IPS-15b (cell line): ENCODE measurements around the gene NEFH.
A peak's percentile ranks its signal among the peaks of the same experiment; 100 is the strongest.
"Not testable (repeated sequence)": the region's sequence is repeated elsewhere in the genome, so short reads cannot be mapped to it uniquely, and the experiment has no call there.

Experiments used
- H3K27me3 ChIP-seq: one replicate; pipeline ENCODE4 v1.6.1; 2013; ENCODE audit warnings: low read length; ENCODE audit not compliant: control insufficient read depth, insufficient read depth
- H3K36me3 ChIP-seq: one replicate; pipeline ENCODE4 v1.6.1; 2013; ENCODE audit warnings: low read length; ENCODE audit not compliant: control insufficient read depth, insufficient read depth
- H3K4me1 ChIP-seq: one replicate; pipeline ENCODE4 v1.6.1; 2013; ENCODE audit warnings: mild to moderate bottlenecking, low read length; ENCODE audit not compliant: control insufficient read depth, insufficient read depth
- H3K4me3 ChIP-seq: one replicate; pipeline ENCODE4 v1.5.1; 2013; ENCODE audit warnings: low read depth, low read length
- H3K9ac ChIP-seq: one replicate; pipeline ENCODE4 v1.6.1; 2013; ENCODE audit warnings: low read depth, mild to moderate bottlenecking, low read length
- H3K9me3 ChIP-seq: one replicate; pipeline ENCODE4 v1.6.1; 2013; ENCODE audit warnings: mild to moderate bottlenecking, low read length; ENCODE audit not compliant: control insufficient read depth, insufficient read depth

Gene NEFH, protein sequence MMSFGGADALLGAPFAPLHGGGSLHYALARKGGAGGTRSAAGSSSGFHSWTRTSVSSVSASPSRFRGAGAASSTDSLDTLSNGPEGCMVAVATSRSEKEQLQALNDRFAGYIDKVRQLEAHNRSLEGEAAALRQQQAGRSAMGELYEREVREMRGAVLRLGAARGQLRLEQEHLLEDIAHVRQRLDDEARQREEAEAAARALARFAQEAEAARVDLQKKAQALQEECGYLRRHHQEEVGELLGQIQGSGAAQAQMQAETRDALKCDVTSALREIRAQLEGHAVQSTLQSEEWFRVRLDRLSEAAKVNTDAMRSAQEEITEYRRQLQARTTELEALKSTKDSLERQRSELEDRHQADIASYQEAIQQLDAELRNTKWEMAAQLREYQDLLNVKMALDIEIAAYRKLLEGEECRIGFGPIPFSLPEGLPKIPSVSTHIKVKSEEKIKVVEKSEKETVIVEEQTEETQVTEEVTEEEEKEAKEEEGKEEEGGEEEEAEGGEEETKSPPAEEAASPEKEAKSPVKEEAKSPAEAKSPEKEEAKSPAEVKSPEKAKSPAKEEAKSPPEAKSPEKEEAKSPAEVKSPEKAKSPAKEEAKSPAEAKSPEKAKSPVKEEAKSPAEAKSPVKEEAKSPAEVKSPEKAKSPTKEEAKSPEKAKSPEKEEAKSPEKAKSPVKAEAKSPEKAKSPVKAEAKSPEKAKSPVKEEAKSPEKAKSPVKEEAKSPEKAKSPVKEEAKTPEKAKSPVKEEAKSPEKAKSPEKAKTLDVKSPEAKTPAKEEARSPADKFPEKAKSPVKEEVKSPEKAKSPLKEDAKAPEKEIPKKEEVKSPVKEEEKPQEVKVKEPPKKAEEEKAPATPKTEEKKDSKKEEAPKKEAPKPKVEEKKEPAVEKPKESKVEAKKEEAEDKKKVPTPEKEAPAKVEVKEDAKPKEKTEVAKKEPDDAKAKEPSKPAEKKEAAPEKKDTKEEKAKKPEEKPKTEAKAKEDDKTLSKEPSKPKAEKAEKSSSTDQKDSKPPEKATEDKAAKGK

DNA sequence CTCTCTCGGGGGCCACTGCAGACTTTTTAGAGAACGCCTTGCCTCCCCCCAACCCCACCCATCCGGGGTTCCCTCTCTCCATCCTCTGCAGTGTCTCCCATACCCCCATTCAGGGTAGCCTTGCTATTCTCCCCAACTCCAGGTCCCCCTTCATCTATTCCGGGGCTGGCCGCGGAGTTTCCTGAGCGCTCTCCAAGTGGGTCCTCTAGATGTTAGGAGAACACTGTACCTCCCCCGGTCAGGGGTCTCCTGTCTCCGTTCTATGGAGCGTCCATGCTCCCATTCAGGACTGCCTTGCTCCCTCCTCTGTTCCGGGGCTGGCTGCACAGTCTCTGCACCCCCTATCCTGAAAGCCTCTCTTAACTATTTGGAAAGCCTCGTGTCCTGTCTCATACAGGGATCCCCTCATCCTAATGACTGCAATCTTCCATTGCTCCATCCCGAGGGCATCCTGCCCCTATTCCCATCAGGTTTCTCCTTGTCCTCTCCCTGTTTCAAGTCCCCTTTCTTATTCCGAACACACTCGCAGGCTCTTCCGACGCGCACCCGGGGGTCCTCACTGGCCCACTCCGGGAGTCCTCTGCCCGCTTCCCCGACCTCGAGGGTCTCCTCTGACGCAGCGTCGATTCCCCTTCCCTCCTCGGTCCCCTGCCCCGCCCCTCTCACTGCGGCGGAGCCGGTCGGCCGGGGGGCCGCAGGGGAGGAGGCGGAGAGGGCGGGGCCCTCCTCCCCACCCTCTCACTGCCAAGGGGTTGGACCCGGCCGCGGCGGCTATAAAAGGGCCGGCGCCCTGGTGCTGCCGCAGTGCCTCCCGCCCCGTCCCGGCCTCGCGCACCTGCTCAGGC lies at the start of gene NEFH:
Gene NEFH (plus strand): TSS at position 802 of the 845 bp plus-strand sequence. CDS start 45 bp downstream, outside the sequence.
- Histone ChIP-seq H3K9me3 (no peaks in the 10 kb centered on the region), H3K9ac (peak within 1 kb of the TSS; percentile 60), H3K4me1 (peaks cover 14% of the 10 kb centered on the region), H3K4me3 (peak within 1 kb of the TSS; percentile 74), H3K36me3 (peaks cover 9% of the 10 kb centered on the region), H3K27me3 (peaks cover 35% of the 10 kb centered on the region)

DNA sequence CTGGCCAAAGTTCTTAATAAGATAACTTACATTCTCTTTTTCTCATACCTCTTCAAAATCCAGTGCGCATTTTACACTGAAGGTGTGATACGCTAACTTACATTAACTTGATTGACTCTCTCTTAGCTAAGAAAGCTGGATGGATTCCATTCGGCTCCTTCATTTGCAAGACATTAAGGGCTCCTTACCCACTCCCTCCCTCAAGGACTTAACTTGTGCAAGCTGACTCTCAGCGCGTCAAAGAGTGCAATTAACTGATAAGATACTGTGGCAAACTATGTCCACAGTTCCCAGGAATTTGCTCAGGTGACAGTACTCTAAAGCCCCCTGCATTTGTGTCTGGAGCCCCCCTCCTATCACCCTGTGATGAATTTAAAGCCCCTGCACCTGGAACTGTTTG lies 48.0 kb upstream of the NEFH start:
- Histone ChIP-seq H3K9ac (no peak overlapping the region), H3K4me3 (no peak overlapping the region), H3K9me3 (no peaks in the 10 kb centered on the region), H3K4me1 (peaks cover 3% of the 10 kb centered on the region), H3K36me3 (no peaks in the 10 kb centered on the region), H3K27me3 (no peaks in the 10 kb centered on the region)

DNA sequence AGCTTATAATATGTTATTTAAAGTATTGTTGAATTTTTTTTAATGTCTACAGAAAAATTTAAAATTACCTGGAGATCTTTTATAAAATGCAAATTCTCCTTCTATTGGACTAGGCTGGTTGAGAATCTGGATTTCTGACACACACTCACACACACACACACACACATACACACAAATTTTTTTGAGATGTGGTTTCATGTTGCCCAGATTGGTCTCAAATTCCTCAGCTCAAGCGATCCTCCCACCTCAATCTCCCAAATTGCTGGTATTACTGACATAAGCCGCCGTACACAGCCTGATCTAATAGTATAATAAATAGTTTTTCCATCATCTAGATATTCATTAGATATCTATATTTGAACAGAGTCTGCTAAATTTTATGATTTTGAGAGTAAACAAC lies 46.2 kb upstream of the NEFH start:
- no peak overlapping the region for H3K9ac ChIP-seq
- no peak overlapping the region for H3K4me3 ChIP-seq
- H3K27me3 ChIP-seq, result no peaks in the 10 kb centered on the region
- H3K36me3 ChIP-seq, result no peaks in the 10 kb centered on the region
- no peaks in the 10 kb centered on the region for H3K9me3 ChIP-seq
- peaks cover 3% of the 10 kb centered on the region for H3K4me1 ChIP-seq

DNA sequence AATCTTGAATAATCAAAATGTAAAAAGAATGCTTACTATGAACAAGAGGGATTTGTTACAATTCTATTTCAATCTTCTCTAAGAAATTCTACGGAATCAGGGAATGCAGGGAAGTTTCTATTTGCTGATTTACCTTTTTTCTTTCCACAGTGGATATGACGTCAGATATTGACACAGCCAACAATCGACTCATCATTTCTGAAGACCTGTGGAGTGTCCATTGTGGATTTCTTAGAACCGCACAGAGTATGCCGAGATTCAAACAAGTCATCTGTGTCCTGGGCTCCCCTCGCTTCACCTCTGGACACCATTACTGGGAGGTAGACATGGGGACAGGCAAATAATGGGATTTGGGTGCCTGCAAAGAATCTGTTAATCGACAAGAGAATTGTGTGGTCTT lies 45.7 kb upstream of the NEFH start:
- H3K27me3 ChIP-seq, result no peaks in the 10 kb centered on the region

DNA sequence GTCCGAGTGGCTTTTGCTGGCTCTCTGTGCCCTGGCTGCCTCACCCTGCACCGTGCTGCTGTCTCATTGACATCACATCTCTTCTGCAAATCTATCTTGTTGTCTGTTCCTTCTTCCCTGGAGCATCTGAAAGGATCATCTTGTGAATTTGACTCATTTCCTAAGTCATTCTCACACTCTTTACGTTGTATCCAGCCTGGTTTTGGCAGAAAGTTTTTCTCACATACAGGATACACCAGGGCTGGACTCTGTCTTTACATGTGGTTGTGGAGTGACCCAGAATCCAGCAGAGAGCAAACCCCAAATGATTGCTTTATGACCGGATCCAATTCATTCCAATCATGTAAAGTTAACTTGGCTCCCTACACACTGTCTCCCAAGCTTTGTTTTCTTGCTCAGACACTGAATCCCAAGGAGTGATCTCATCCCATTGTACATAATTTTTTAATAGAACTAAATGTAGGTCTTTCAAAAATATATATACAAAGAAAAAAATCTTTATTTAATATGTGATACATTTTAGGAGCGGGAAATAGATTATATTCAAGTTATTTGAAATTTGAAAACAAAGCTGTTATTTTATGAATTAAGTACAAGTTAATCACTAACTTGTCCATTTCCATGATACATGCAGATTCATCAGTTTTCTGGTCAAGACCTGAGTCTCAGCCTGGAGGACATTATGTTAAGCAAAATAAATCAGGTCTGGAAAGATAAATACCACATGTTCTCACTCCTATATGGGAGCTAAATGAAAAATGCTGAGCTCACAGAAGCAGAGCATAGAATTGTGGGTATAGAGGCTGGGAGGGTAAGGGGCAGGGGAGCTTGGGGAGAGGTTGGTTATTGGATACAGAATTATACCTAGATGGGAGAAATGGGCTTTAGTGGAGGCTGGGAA lies 44.5 kb upstream of the NEFH start:
- H3K27me3 ChIP-seq, result no peaks in the 10 kb centered on the region
- H3K9me3 ChIP-seq, result no peaks in the 10 kb centered on the region
- no peak overlapping the region for H3K9ac ChIP-seq
- H3K4me1 ChIP-seq, result peaks cover 4% of the 10 kb centered on the region
- no peak overlapping the region for H3K4me3 ChIP-seq
- H3K36me3 ChIP-seq, result no peaks in the 10 kb centered on the region

More for the DNA sequence above, 45.7 kb upstream of the NEFH start:
- H3K9me3 ChIP-seq, result no peaks in the 10 kb centered on the region
- peaks cover 3% of the 10 kb centered on the region for H3K4me1 ChIP-seq
- H3K36me3 ChIP-seq, result no peaks in the 10 kb centered on the region
- H3K9ac ChIP-seq, result no peak overlapping the region
- H3K4me3 ChIP-seq, result no peak overlapping the region

DNA sequence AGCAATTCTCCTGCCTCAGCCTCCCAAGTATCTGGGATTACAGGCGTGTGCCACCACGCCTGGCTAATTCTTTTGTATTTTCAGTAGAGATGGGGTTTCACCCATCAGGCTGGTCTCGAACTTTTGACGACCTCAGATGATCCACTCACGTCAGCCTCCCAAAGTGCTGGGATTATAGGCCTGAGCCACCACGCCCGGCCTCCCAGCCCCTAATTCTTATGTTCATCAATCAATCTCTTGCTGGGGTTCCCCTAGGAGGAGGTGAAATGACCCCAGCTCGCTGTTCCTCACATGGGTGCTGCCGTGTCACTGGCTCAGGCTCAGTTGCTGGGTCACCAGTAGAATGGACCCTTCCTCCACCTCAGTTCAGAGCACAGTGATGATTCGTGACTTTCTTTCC lies 41.7 kb upstream of the NEFH start, which contains the start of gene RFPL1:
Gene RFPL1 (plus strand): TSS at position 301 of the 400 bp plus-strand sequence.
- not testable (repeated sequence) for H3K4me1 ChIP-seq, H3K36me3 ChIP-seq, H3K9ac ChIP-seq, H3K9me3 ChIP-seq, H3K27me3 ChIP-seq, H3K4me3 ChIP-seq

DNA sequence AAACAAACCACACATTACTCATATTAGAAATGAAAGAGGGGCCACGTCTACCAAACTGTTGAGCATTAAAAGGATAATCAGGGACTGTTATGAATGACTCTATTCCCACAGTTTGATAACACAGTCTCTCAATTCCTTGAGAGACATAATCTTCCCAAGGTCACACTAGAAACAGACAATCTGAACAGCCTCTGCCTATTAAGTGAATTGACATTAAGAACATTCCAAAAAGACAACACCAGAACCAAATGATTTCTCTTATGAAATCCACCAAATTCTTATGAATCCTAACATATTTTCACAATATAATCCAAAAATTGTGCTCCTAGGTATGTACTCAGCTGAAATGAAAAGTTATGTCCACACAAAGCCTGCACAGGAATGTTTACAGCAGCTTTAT lies 37.0 kb upstream of the NEFH start:
- Histone ChIP-seq H3K9ac (no peak overlapping the region), H3K9me3 (no peaks in the 10 kb centered on the region), H3K36me3 (no peaks in the 10 kb centered on the region), H3K4me3 (no peak overlapping the region), H3K4me1 (peaks cover 5% of the 10 kb centered on the region), H3K27me3 (no peaks in the 10 kb centered on the region)

DNA sequence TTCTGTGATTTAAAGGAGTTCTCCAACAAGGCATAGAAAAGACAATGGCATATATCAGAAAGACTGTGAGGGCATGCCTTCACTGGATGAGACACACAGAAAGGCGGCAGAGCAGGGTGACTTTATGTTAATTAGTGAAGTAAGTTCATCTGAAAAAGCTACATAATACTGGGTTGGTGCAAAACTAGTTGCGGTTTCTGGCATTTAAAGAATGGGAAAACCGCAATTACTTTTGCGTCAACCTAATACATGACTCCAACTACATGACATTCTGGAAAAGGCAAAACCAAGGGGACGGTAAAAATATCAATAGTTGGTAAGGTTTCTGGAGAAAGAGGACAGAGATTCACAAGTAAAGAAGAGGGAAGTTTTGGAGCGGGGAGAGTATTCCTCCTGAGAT lies 36.6 kb upstream of the NEFH start:
- peaks cover 5% of the 10 kb centered on the region for H3K4me1 ChIP-seq
- no peaks in the 10 kb centered on the region for H3K9me3 ChIP-seq
- H3K9ac ChIP-seq, result no peak overlapping the region
- H3K36me3 ChIP-seq, result no peaks in the 10 kb centered on the region
- no peak overlapping the region for H3K4me3 ChIP-seq
- no peaks in the 10 kb centered on the region for H3K27me3 ChIP-seq

DNA sequence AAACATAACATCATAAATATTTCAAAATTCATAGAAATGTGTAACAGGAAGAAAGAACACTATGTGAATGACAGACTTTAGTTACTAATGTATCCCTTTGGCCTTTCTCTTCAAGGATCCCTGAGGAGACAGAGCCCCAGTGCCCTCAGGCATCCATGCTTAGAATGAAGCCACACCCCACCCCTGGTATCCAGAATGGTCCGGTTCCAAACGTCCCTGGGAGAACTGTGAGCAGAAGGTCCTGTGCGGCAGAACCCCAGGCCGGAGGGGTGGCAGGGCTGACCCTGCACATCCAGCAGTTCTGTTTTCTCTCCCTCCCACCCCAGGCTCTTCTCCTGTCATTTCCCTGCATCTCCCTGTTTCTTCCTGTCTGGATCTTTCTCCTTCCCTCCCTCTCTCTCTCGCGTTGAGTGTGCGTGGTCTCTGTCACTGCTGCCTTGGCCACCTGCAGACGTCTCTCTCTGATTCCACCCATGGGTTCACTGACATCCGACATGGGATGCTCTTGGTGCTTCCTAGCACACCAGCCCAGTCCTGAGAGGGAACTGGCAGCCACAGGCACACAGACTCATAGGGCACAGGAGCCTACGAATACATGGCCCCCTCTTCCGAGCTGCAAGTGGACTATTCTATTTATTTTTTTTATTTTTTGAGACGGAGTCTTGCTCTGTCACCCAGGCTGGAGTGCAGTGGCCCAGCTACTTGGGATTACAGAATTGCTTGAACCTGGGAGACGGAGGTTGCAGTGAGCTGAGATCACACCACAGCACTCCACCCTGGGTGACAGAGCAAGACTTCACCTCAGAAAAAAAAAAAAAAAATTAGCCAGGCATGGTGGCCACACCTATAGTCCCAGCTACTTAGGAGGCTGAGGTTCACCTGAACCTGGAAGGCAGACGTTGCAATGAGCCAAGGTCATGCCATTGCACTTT lies 35.9 kb upstream of the NEFH start:
- H3K9me3 ChIP-seq, result no peaks in the 10 kb centered on the region
- no peak overlapping the region for H3K4me3 ChIP-seq
- no peaks in the 10 kb centered on the region for H3K36me3 ChIP-seq
- peaks cover 5% of the 10 kb centered on the region for H3K4me1 ChIP-seq
- H3K27me3 ChIP-seq, result no peaks in the 10 kb centered on the region
- no peak overlapping the region for H3K9ac ChIP-seq

DNA sequence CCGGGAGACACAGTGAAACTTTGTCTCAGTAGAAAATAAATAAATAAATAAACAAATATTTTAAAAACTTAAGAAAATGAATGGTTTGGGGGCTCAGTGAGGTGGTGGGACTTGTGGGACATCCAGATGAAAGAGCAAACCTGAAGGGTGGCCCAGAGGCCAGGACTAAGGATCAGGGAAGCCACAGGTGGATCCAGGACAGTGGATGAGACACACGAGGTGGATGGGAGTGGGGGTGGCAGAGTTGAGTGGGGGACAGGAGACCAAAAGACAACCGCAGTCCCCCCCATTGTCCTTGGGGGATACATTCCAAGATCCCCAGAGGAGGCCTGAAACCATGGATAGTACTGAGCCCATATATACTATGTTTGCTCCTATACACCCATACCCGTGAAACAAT lies 34.5 kb upstream of the NEFH start:
- Histone ChIP-seq H3K36me3 (no peaks in the 10 kb centered on the region), H3K4me3 (no peak overlapping the region), H3K9me3 (no peaks in the 10 kb centered on the region)

More for the DNA sequence above, 34.5 kb upstream of the NEFH start:
- Histone ChIP-seq H3K27me3 (no peaks in the 10 kb centered on the region), H3K9ac (no peak overlapping the region), H3K4me1 (peaks cover 3% of the 10 kb centered on the region)
